K562 (cell line): ENCODE results near the gene CLSTN2. TPM values are rescaled to one million over a fixed set of nuclear protein-coding genes. Genes with fewer than 3 reads are reported as not detected.

Experiments used
- ATAC-seq: fragments of 200-7000 bp; cut with Tn5 transposase; 3 replicates; pipeline ENCODE4 v1.9.1; 2020; ENCODE audit warnings: moderate library complexity
- BruUV-seq: library from RNA; stranded (reverse); fragments of 400-500 nt; replicated peaks from 2 replicates; lab custom pipeline; 2021; lab: Mats Ljungman, UMichigan
- CTCF ChIA-PET: fragments of 300-600 bp; formaldehyde crosslinking; extraction: SDS; loops from one replicate; lab custom pipeline; 2021; ENCODE audit warnings: low intra/inter-chr PET ratio; lab: Yijun Ruan, JAX
- POLR2A ChIA-PET: fragments of 300-600, 350-650 bp; sonication (Branson Sonifier 250); formaldehyde crosslinking; extraction: SDS; loops from one replicate; lab custom pipeline; 2021; ENCODE audit warnings: antibody characterized with exemption, inconsistent platforms; lab: Yijun Ruan, JAX
- DNase-seq, 4 experiments: peaks; one replicate each; pipeline versions ENCODE4 v3.0.0 to v3.0.0-alpha.2; 2011 to 2018; ENCODE audit warnings: low spot score in 3 of 4, mixed read lengths in 3 of 4; ENCODE audit errors: extremely low read depth in 1 of 4
- FAIRE-seq: peaks from 2 replicates; lab custom pipeline; 2011; peaks lifted over from hg19 to GRCh38; lab: Jason Lieb, UNC
- H2AFZ ChIP-seq: 2 replicates; pipeline ENCODE4 v1.6.0; 2011; ENCODE audit warnings: low read depth, low read length, control low read depth, inconsistent platforms
- H3K27ac ChIP-seq: fragments of 200-600 bp; 3 replicates; pipeline ENCODE4 v1.8.0; 2011; ENCODE audit warnings: low read depth, mild to moderate bottlenecking, control low read depth, inconsistent platforms, low read length, moderate library complexity, mixed read lengths; ENCODE audit errors: extremely low read depth
- H3K27me3 ChIP-seq, 2 experiments: fragments of 300-600 bp in 1 of 2; 2 replicates in 1 of 2; 3 replicates in 1 of 2; pipeline versions ENCODE4 v1.6.0 to v1.8.0; 2011; ENCODE audit warnings: inconsistent platforms in 2 of 2, low read length in 2 of 2, mild to moderate bottlenecking in 1 of 2, mixed read lengths in 1 of 2, moderate library complexity in 1 of 2; ENCODE audit not compliant: control insufficient read depth in 2 of 2, insufficient read depth in 2 of 2
- H3K36me3 ChIP-seq: fragments of 300-600 bp; 3 replicates; pipeline ENCODE4 v1.8.0; 2011; ENCODE audit warnings: mild to moderate bottlenecking, low read length, inconsistent platforms; ENCODE audit not compliant: control insufficient read depth, insufficient read depth
- H3K4me1 ChIP-seq, 2 experiments: fragments of 200-600 bp in 1 of 2; replicated peaks in 1 of 2; 2 replicates in 1 of 2; 3 replicates in 1 of 2; pipeline versions ENCODE4 v1.5.1 to v1.8.0; 2011; ENCODE audit warnings: inconsistent platforms in 2 of 2, low read length in 2 of 2, mild to moderate bottlenecking in 1 of 2, mixed read lengths in 1 of 2, moderate library complexity in 1 of 2; ENCODE audit not compliant: control insufficient read depth in 2 of 2, insufficient read depth in 2 of 2
- H3K4me2 ChIP-seq: 2 replicates; pipeline ENCODE4 v1.6.1; 2011; ENCODE audit warnings: low read length, control low read depth, inconsistent platforms, mixed read lengths; ENCODE audit not compliant: insufficient read depth
- H3K4me3 ChIP-seq: fragments of 200-600 bp; sonication (generic), shearing (Covaris generic); 2 replicates; pipeline ENCODE4 v1.5.1; 2016; ENCODE audit warnings: control low read depth, inconsistent platforms
- H3K79me2 ChIP-seq: fragments of 200-600 bp; 3 replicates; pipeline ENCODE4 v1.8.0; 2011; ENCODE audit warnings: low read length, inconsistent platforms; ENCODE audit not compliant: control insufficient read depth, insufficient read depth
- H3K9ac ChIP-seq, 2 experiments: 2 replicates each; pipeline versions ENCODE4 v1.6.0 to v1.6.1; 2011; ENCODE audit warnings: low read depth in 2 of 2, low read length in 2 of 2, control low read depth in 1 of 2, inconsistent platforms in 1 of 2, mild to moderate bottlenecking in 1 of 2, mixed read lengths in 1 of 2; ENCODE audit not compliant: insufficient read depth in 1 of 2
- H3K9me1 ChIP-seq: one replicate; pipeline ENCODE4 v1.6.0; 2011; ENCODE audit warnings: inconsistent platforms, mild to moderate bottlenecking, low read length, moderate library complexity; ENCODE audit not compliant: control insufficient read depth, insufficient read depth
- H3K9me3 ChIP-seq: replicated peaks from 2 replicates; pipeline ENCODE4 v1.5.1; 2011; ENCODE audit warnings: low read depth, low read length, inconsistent platforms; ENCODE audit not compliant: control insufficient read depth, insufficient read depth
- H4K20me1 ChIP-seq: replicated peaks from 2 replicates; pipeline ENCODE4 v1.6.1; 2011; ENCODE audit warnings: low read length, inconsistent platforms, mixed read lengths; ENCODE audit not compliant: control insufficient read depth, insufficient read depth
- ARID3B ChIP-seq: fragments of 250-450 bp; sonication (Bioruptor Pico); IDR thresholded peaks from 2 replicates; pipeline ENCODE4 v1.4.0; 2020; ENCODE audit warnings: borderline replicate concordance
- CLOCK ChIP-seq: fragments of 250-450 bp; sonication (Bioruptor Pico); IDR thresholded peaks from 2 replicates; pipeline ENCODE4 v1.4.0; 2020; ENCODE audit warnings: mild to moderate bottlenecking, moderate library complexity, borderline replicate concordance
- CTCF ChIP-seq, 3 experiments: IDR thresholded peaks in 2 of 3; conservative IDR thresholded peaks in 1 of 3; 2 replicates each; pipeline ENCODE4 v1.5.1; 2011 to 2012; ENCODE audit warnings: low read length in 3 of 3, mild to moderate bottlenecking in 3 of 3, control low read depth in 2 of 3, improper control_type of control experiment in 1 of 3, inconsistent platforms in 1 of 3, low read depth in 1 of 3, mixed read lengths in 1 of 3, moderate library complexity in 1 of 3; ENCODE audit not compliant: insufficient read depth in 2 of 3
- ELF4 ChIP-seq: fragments of 450-650 bp; formaldehyde crosslinking; IDR thresholded peaks from 2 replicates; pipeline ENCODE4 v1.4.0; 2022; ENCODE audit warnings: missing genetic modification characterization
- HES1 ChIP-seq: fragments of 450-650 bp; IDR thresholded peaks from 2 replicates; pipeline ENCODE4 v1.6.1; 2016; ENCODE audit warnings: low read depth, mild to moderate bottlenecking, moderate library complexity
- MNT ChIP-seq, 2 experiments: fragments of 450-650 bp; conservative IDR thresholded peaks; 2 replicates each; pipeline ENCODE4 v1.6.1; 2017; ENCODE audit warnings: mild to moderate bottlenecking in 2 of 2, moderate library complexity in 2 of 2
- NR2C1 ChIP-seq, 2 experiments: fragments of 450-650 bp; IDR thresholded peaks; 2 replicates each; pipeline ENCODE4 v1.6.1; 2017; ENCODE audit warnings: mild to moderate bottlenecking in 2 of 2, antibody characterized with exemption in 1 of 2, inconsistent platforms in 1 of 2, missing compliant biosample characterization in 1 of 2, missing genetic modification characterization in 1 of 2
- RAD21 ChIP-seq, 2 experiments: fragments of 250-450 bp in 1 of 2; fragments of 450-650 bp in 1 of 2; sonication (Bioruptor Pico) in 1 of 2; formaldehyde crosslinking in 1 of 2; IDR thresholded peaks in 1 of 2; conservative IDR thresholded peaks in 1 of 2; 2 replicates each; pipeline versions ENCODE4 v1.4.0 to v1.8.0; 2020 to 2022; ENCODE audit warnings: mild to moderate bottlenecking in 2 of 2, moderate library complexity in 1 of 2
- SMC3 ChIP-seq: conservative IDR thresholded peaks from 2 replicates; pipeline ENCODE4 v1.6.1; 2011; ENCODE audit warnings: low read depth, low read length, improper control_type of control experiment; ENCODE audit not compliant: insufficient read depth
- SRSF3 ChIP-seq: fragments of 200-400 bp; formaldehyde crosslinking; IDR thresholded peaks from 2 replicates; pipeline ENCODE4 v1.6.1; 2016; ENCODE audit warnings: mild to moderate bottlenecking, low read length, moderate library complexity; ENCODE audit not compliant: insufficient read depth
- ZNF384 ChIP-seq: IDR thresholded peaks from 2 replicates; pipeline ENCODE4 v1.6.1; 2012; ENCODE audit warnings: low read depth, low read length, improper control_type of control experiment
- WGBS: fragments of 100-300 bp; shearing (Covaris generic); methylation state at CpG from one replicate; pipeline ENCODE4 v1.1.6; 2016; ENCODE audit warnings: low coverage, mixed read lengths; ENCODE audit not compliant: insufficient coverage; ENCODE audit errors: missing lambda C conversion rate; 5-methylcytosine and 5-hydroxymethylcytosine counted together
- in situ Hi-C: fragments of 300-500 bp; cut with MboI; formaldehyde crosslinking; loops from 4 replicates; pipeline ENCODE4 v1.15.0; 2018; ENCODE audit warnings: inconsistent platforms, mixed read lengths
- intact Hi-C: fragments of 100-400 bp; cut with micrococcal nuclease; formaldehyde crosslinking; loops from 2 replicates; pipeline ENCODE4 v1.14.2; 2022
- polyA plus RNA-seq, 8 experiments: library from polyadenylated mRNA; depleted of rRNA in 4 of 8; stranded (reverse) in 5 of 8; unstranded in 3 of 8; fragments of >200 nt; fragmentation: Nextera tagmentation in 2 of 8; fragmentation: Illumina TruSeq in 1 of 8; extraction: Ambion mirVana in 2 of 8; extraction: Trizol in 1 of 8; gene quantifications; 2 replicates each; pipeline versions ENCODE4 v1.2.1 to v1.2.3, GENCODE V29; 2011 to 2014; ENCODE audit warnings: inconsistent platforms in 1 of 8, missing spikeins in 1 of 8
- total RNA-seq, 7 experiments: library from RNA; depleted of rRNA in 6 of 7; stranded (reverse); fragments of >200 nt in 6 of 7; fragmentation: Illumina TruSeq in 2 of 7; extraction: Trizol in 2 of 7; gene quantifications; 2 replicates each; pipeline versions ENCODE4 v1.2.1 to v1.2.3, GENCODE V29; 2011 to 2021; ENCODE audit warnings: low replicate concordance in 1 of 7

CLSTN2 gene
- total and polyA plus RNA-seq, 9 of the 15 experiments (the other 6 are each of a cell fraction or from before 2014, with no cell fraction given): 0.02 to 0.04 (median 0.04) TPM; not detected in 6

GRCh38 chr3:139937674-139938279, 2.8 kb downstream of the CLSTN2 start:
- H3K4me3 ChIP-seq: no peak overlapping the region
- ChIA-PET POLR2A (no interaction called here), CTCF (no interaction called here)
- H3K4me2 ChIP-seq: no peak overlapping the region
- ATAC-seq (0 out of 3 replicates have a peak, but pooled peaks have one; percentile 61), FAIRE-seq (peak; percentile 52), DNase-seq (peak; percentile 29 to 57 (median 55))
- no peak overlapping the region for H2AFZ ChIP-seq
- H3K27ac ChIP-seq: no peak overlapping the region
- intact Hi-C loops: loop anchor here (5.0 kb wide), 2 partner anchors 510 to 925 kb away; no protein-coding TSS in a partner anchor
- no peaks in the 10 kb centered on the region for H3K9me1 ChIP-seq
- H3K9ac ChIP-seq: no peak overlapping the region
- peaks cover 3 to 24% of the 10 kb centered on the region in 2 experiments; a peak in 2 of 5 replicates for H3K27me3 ChIP-seq
- under 1% methylated on average over 8 of the region's 8 CpGs for WGBS
- no peaks in the 10 kb centered on the region for H3K9me3 ChIP-seq
- no TSS peak for BruUV-seq
- H3K79me2 ChIP-seq: no peaks in the 10 kb centered on the region
- TF ChIP-seq HES1: no peak
- TF ChIP-seq SMC3: 0 out of 2 replicates have a peak, but pooled peaks have one; percentile 39
- no peak for TF ChIP-seq ARID3B (CRISPR knock-in tag)
- TF ChIP-seq CTCF (IDR thresholded peaks at IDR 0.05 in 2 of 3, conservative IDR thresholded peaks at IDR 0.05 in 1 of 3; ENCODE audit: insufficient read depth in 2 of 3, low read depth in 1 of 3, low read length in 3 of 3): peak; percentile 52 to 76 (median 58); a peak in 4 of 6 replicates
- TF ChIP-seq NR2C1 (IDR thresholded peaks at IDR 0.05): no peak
- TF ChIP-seq NR2C1 (tag; IDR thresholded peaks at IDR 0.05): no peak
- no peak for TF ChIP-seq SRSF3
- TF ChIP-seq ELF4: no peak
- TF ChIP-seq ZNF384: peak; percentile 80
- no peak for TF ChIP-seq MNT (conservative IDR thresholded peaks at IDR 0.05)
- TF ChIP-seq CLOCK (CRISPR knock-in tag): no peak
- TF ChIP-seq RAD21 (CRISPR knock-in tag; conservative IDR thresholded peaks at IDR 0.05 in 1 of 2, IDR thresholded peaks at IDR 0.05 in 1 of 2): peak; percentile 54 to 64
- in situ Hi-C loops: no loop called here
- H3K36me3 ChIP-seq: no peaks in the 10 kb centered on the region
- H3K4me1 ChIP-seq: peaks cover 0 to 15% of the 10 kb centered on the region in 2 experiments; a peak in 2 of 5 replicates
- no peaks in the 10 kb centered on the region for H4K20me1 ChIP-seq
